ENCODE data around the gene ANO8.
"Not testable (repeated sequence)": the region's sequence is repeated elsewhere in the genome, so short reads cannot be mapped to it uniquely, and the experiment has no call there.

The ANO8 gene, protein sequence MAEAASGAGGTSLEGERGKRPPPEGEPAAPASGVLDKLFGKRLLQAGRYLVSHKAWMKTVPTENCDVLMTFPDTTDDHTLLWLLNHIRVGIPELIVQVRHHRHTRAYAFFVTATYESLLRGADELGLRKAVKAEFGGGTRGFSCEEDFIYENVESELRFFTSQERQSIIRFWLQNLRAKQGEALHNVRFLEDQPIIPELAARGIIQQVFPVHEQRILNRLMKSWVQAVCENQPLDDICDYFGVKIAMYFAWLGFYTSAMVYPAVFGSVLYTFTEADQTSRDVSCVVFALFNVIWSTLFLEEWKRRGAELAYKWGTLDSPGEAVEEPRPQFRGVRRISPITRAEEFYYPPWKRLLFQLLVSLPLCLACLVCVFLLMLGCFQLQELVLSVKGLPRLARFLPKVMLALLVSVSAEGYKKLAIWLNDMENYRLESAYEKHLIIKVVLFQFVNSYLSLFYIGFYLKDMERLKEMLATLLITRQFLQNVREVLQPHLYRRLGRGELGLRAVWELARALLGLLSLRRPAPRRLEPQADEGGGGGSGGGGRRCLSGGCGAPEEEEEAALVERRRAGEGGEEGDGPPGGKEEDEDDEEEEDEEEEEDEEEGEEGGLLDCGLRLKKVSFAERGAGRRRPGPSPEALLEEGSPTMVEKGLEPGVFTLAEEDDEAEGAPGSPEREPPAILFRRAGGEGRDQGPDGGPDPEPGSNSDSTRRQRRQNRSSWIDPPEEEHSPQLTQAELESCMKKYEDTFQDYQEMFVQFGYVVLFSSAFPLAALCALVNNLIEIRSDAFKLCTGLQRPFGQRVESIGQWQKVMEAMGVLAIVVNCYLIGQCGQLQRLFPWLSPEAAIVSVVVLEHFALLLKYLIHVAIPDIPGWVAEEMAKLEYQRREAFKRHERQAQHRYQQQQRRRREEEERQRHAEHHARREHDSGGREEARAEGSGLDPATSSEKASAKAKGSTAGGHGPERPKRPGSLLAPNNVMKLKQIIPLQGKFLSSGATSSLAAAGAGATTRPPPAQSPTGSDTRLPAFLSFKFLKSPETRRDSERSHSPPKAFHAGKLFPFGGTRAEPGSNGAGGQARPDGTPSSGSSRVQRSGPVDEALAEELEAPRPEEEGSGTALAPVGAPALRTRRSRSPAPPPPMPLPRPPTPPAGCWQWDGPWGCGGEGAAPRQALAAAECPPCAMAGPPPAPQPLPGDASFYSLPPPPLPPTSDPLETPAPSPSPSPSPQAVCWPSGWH

DNA sequence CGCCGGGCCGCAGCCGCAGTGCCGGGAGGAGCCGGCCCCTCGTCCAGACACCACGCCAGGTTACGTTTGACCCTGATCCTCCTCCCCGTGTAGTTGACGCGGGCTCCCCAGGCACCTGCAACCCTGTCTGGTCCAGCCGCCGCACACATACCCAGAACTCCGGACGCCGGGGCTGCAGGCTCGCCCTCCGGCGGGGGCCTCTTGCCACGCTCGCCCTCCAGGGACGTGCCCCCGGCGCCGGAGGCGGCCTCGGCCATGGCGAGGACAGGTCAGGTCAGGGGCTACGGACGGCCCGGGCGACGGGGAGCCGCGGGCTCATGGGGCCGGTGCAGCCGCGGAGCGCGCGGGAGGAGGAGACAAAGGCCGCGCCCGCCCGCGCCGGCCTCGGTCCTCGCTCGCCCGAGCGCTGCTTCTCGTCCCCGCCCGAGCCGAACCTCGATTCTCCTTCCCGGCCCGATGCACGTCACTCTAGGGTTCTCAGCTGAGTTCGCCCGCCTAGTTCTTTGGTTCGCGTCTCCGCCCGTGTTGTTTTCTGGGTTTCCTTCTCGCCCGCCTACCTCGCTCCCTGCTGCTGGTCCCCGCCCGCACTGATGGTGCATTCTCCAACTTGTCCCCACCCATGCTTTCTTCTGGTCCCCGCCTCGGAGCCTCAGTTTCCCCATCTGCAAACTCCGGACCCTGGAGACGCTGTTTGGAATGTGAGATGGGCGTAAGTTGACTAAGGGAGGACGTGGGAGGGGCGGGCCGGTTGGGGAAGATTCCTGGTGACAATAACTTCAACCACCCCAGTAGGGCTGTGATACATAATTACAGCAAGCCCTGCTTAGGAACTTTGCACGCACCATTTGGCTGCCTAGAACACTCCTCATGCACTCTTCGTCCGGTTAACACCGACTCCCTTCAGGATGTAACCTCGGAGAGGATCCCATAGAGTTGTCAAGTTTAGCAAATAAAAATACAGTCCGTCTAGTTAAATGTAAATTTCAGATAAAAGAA, at the start of gene ANO8:
Gene ANO8 (minus strand): TSS at position 442 of the 996 bp plus-strand sequence. CDS start 185 bp downstream, at position 257.
- H3K4me3 ChIP-seq (ENCODE audit: low read length): peak within 1 kb of the TSS; percentile 79
- H3K27me3 ChIP-seq (ENCODE audit: control insufficient read depth, insufficient read depth, low read length): peaks cover 3% of the 10 kb centered on the region
- H3K36me3 ChIP-seq (ENCODE audit: control insufficient read depth, insufficient read depth, low read length): no peaks in the 10 kb centered on the region
- H3K27ac ChIP-seq (ENCODE audit: low read depth, low read length): no peak within 1 kb of the TSS
- no peak within 1 kb of the TSS for H3K9ac ChIP-seq (ENCODE audit: low read length)
- H3K4me1 ChIP-seq (ENCODE audit: control insufficient read depth, insufficient read depth, low read length): peaks cover 12% of the 10 kb centered on the region

- Histone ChIP-seq H3K27me3 (ENCODE audit: control insufficient read depth, insufficient read depth, low read length) (no peaks in the 10 kb centered on the region), H3K36me3 (ENCODE audit: control insufficient read depth, insufficient read depth, low read length) (no peaks in the 10 kb centered on the region), H3K9ac (ENCODE audit: low read length) (no peak overlapping the region), H3K27ac (ENCODE audit: low read depth, low read length) (no peak overlapping the region), H3K4me1 (ENCODE audit: control insufficient read depth, insufficient read depth, low read length) (no peaks in the 10 kb centered on the region), H3K4me3 (ENCODE audit: low read length) (no peak overlapping the region)
These were observed 45.9 kb upstream of the ANO8 start for GRCh38 chr19:17380426-17381138.

DNA sequence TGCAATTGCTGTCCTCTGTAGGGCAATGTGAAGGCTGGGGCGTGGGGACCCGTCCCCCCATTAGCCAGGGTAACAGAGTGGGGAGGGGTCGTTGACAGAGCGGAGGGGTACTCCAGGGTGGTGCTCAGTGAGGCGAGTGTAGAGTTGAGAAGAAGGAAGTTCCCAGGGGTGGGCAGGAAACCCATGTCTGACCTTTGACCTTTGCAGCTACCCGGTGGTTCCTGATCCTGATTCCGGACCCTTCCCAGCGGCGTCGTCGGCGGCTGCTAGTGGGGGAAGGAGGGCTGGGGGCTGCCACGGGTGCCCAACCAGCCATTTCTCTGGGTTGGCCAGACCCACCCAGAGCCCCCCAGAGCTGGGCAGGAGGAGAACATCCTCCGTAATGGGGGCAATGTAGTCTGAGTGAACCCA, 44.6 kb upstream of the ANO8 start:
- H3K9ac ChIP-seq (ENCODE audit: low read length): no peak overlapping the region
- no peak overlapping the region for H3K27ac ChIP-seq (ENCODE audit: low read depth, low read length)

DNA sequence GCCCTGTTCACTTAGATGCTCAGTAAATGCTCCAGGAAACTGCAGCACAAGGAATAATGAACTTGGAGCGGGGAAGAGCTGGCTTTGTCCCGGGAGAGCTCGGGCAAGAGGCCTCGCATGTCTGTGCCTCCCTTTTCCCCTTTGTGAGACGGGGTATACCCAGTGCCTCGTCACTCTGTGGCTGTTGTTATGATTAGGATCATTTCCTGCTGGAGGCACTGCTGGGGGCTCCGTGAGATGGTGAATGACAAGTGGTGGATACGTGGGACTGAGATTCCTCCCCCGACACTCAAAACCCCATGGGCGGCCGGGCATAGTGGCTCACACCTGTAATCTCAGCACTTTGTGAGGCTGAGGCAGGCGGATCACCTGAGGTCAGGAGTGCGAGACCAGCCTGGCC, 43.6 kb upstream of the ANO8 start:
- Histone ChIP-seq H3K36me3 (ENCODE audit: control insufficient read depth, insufficient read depth, low read length) (no peaks in the 10 kb centered on the region), H3K27ac (ENCODE audit: low read depth, low read length) (no peak overlapping the region), H3K4me1 (ENCODE audit: control insufficient read depth, insufficient read depth, low read length) (no peaks in the 10 kb centered on the region), H3K4me3 (ENCODE audit: low read length) (no peak overlapping the region), H3K9ac (ENCODE audit: low read length) (no peak overlapping the region), H3K27me3 (ENCODE audit: control insufficient read depth, insufficient read depth, low read length) (no peaks in the 10 kb centered on the region)

More for the DNA sequence above, 44.6 kb upstream of the ANO8 start:
- Histone ChIP-seq H3K36me3 (ENCODE audit: control insufficient read depth, insufficient read depth, low read length) (no peaks in the 10 kb centered on the region), H3K4me3 (ENCODE audit: low read length) (no peak overlapping the region), H3K4me1 (ENCODE audit: control insufficient read depth, insufficient read depth, low read length) (no peaks in the 10 kb centered on the region), H3K27me3 (ENCODE audit: control insufficient read depth, insufficient read depth, low read length) (no peaks in the 10 kb centered on the region)

- Histone ChIP-seq H3K4me1 (ENCODE audit: control insufficient read depth, insufficient read depth, low read length) (no peaks in the 10 kb centered on the region), H3K36me3 (ENCODE audit: control insufficient read depth, insufficient read depth, low read length) (no peaks in the 10 kb centered on the region), H3K27ac (ENCODE audit: low read depth, low read length) (no peak within 1 kb of the TSS), H3K4me3 (ENCODE audit: low read length) (peak within 1 kb of the TSS; percentile 32), H3K9ac (ENCODE audit: low read length) (no peak within 1 kb of the TSS), H3K27me3 (ENCODE audit: control insufficient read depth, insufficient read depth, low read length) (no peaks in the 10 kb centered on the region)
These were observed 42.4 kb upstream of the ANO8 start, which contains the start of gene PLVAP for GRCh38 chr19:17376935-17377600. PLVAP (minus strand) TSS chr19:17377342; CDS start chr19:17377288, 54 bp downstream.

GRCh38 chr19:17370026-17370587, 35.5 kb upstream of the ANO8 start:
- Histone ChIP-seq H3K27ac (ENCODE audit: low read depth, low read length) (no peak overlapping the region), H3K27me3 (ENCODE audit: control insufficient read depth, insufficient read depth, low read length) (no peaks in the 10 kb centered on the region), H3K36me3 (ENCODE audit: control insufficient read depth, insufficient read depth, low read length) (no peaks in the 10 kb centered on the region), H3K4me1 (ENCODE audit: control insufficient read depth, insufficient read depth, low read length) (no peaks in the 10 kb centered on the region), H3K4me3 (ENCODE audit: low read length) (no peak overlapping the region), H3K9ac (ENCODE audit: low read length) (no peak overlapping the region)

GRCh38 chr19:17365361-17365760, 30.7 kb upstream of the ANO8 start:
- no peaks in the 10 kb centered on the region for H3K36me3 ChIP-seq (ENCODE audit: control insufficient read depth, insufficient read depth, low read length)
- no peaks in the 10 kb centered on the region for H3K27me3 ChIP-seq (ENCODE audit: control insufficient read depth, insufficient read depth, low read length)
- no peak overlapping the region for H3K4me3 ChIP-seq (ENCODE audit: low read length)
- no peaks in the 10 kb centered on the region for H3K4me1 ChIP-seq (ENCODE audit: control insufficient read depth, insufficient read depth, low read length)
- H3K9ac ChIP-seq (ENCODE audit: low read length): no peak overlapping the region
- no peak overlapping the region for H3K27ac ChIP-seq (ENCODE audit: low read depth, low read length)

DNA sequence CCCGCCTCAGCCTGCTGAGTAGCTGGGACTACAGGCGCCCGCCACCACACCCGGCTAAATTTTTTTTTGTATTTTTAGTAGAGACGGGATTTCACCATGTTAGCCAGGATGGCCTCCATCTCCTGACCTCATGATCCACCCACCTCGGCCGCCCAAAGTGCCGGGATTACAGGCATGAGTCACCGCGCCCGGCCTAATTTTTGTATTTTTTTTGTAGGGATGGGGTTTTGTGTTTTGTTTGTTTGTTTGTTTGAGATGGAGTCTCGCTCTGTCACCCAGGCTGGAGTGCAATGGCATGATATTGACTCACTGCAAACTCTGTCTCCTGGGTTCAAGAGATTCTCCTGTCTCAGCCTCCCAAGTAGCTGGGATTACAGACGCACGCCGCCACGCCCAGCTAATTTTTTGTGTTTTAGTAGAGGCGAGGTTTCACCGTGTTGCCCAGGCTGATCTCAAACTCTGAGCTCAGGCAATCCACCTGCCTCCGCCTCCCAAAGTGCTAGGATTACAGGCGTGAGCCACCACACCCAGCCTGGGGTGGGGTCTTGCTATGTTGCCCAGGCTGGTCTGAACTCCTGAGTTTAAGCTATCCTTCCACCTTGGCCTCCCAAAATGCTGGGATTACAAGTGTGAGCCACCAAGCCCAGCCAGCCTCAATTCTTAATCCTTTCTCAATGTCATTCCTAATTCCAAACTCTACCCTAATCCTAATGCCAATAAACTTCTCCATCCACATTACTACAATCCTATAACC, 29.4 kb upstream of the ANO8 start:
- not testable (repeated sequence) for H3K4me1 ChIP-seq (ENCODE audit: control insufficient read depth, insufficient read depth, low read length); H3K9ac ChIP-seq (ENCODE audit: low read length); H3K4me3 ChIP-seq (ENCODE audit: low read length); H3K27me3 ChIP-seq (ENCODE audit: control insufficient read depth, insufficient read depth, low read length); H3K36me3 ChIP-seq (ENCODE audit: control insufficient read depth, insufficient read depth, low read length); H3K27ac ChIP-seq (ENCODE audit: low read depth, low read length)

GRCh38 chr19:17359905-17360800, 25.5 kb upstream of the ANO8 start:
- no peaks in the 10 kb centered on the region for H3K4me1 ChIP-seq (ENCODE audit: control insufficient read depth, insufficient read depth, low read length)
- no peaks in the 10 kb centered on the region for H3K27me3 ChIP-seq (ENCODE audit: control insufficient read depth, insufficient read depth, low read length)
- H3K4me3 ChIP-seq (ENCODE audit: low read length): no peak overlapping the region
- H3K9ac ChIP-seq (ENCODE audit: low read length): no peak overlapping the region
- H3K27ac ChIP-seq (ENCODE audit: low read depth, low read length): no peak overlapping the region
- no peaks in the 10 kb centered on the region for H3K36me3 ChIP-seq (ENCODE audit: control insufficient read depth, insufficient read depth, low read length)

All from rectal smooth muscle tissue (tissue), 1 donor.